HepG2 (cell line): ENCODE measurements around the gene RABGAP1. TPM values are rescaled to one million over a fixed set of nuclear protein-coding genes. Genes with fewer than 3 reads are reported as not detected.
A peak's percentile ranks its signal among the peaks of the same experiment; 100 is the strongest.

Experiments used
- ARID5B ChIP-seq: IDR thresholded peaks from 2 replicates; pipeline ENCODE4 v1.4.0; 2020; ENCODE audit warnings: mild to moderate bottlenecking, missing genetic modification reagents
- ATF6 ChIP-seq: sonication (generic); formaldehyde crosslinking; conservative IDR thresholded peaks from 2 replicates; pipeline ENCODE4 v1.4.0; 2020; ENCODE audit warnings: missing genetic modification reagents
- GLI4 ChIP-seq: sonication (generic); formaldehyde crosslinking; IDR thresholded peaks from 2 replicates; pipeline ENCODE4 v1.5.1; 2020; ENCODE audit warnings: missing genetic modification reagents, mild to moderate bottlenecking, moderate library complexity, borderline replicate concordance
- HMG20B ChIP-seq: conservative IDR thresholded peaks from 2 replicates; pipeline ENCODE4 v1.6.1; 2016; ENCODE audit warnings: missing genetic modification reagents, missing compliant biosample characterization
- HNRNPK ChIP-seq: fragments of 200-400 bp; formaldehyde crosslinking; IDR thresholded peaks from 2 replicates; pipeline ENCODE4 v1.6.1; 2018; ENCODE audit warnings: low read length, low read depth, moderate library complexity, mild to moderate bottlenecking; ENCODE audit not compliant: poor library complexity, severe bottlenecking
- HNRNPL ChIP-seq: fragments of 200-400 bp; formaldehyde crosslinking; IDR thresholded peaks from 2 replicates; pipeline ENCODE4 v1.6.1; 2017; ENCODE audit warnings: mild to moderate bottlenecking, low read depth, low read length
- MEF2D ChIP-seq: sonication (generic); formaldehyde crosslinking; IDR thresholded peaks from 2 replicates; pipeline ENCODE4 v1.5.1; 2020; ENCODE audit warnings: mild to moderate bottlenecking, missing genetic modification reagents
- MLLT10 ChIP-seq: sonication (generic); formaldehyde crosslinking; IDR thresholded peaks from 2 replicates; pipeline ENCODE4 v1.4.0; 2020; ENCODE audit warnings: missing genetic modification reagents
- POGZ ChIP-seq: sonication (generic); formaldehyde crosslinking; IDR thresholded peaks from 2 replicates; pipeline ENCODE4 v1.4.0; 2020; ENCODE audit warnings: mild to moderate bottlenecking, missing genetic modification reagents
- SMYD3 ChIP-seq: sonication (generic); formaldehyde crosslinking; IDR thresholded peaks from 2 replicates; pipeline ENCODE4 v1.8.1; 2023; ENCODE audit warnings: mild to moderate bottlenecking, missing genetic modification reagents
- TOE1 ChIP-seq: sonication (generic); formaldehyde crosslinking; IDR thresholded peaks from 2 replicates; pipeline ENCODE4 v1.4.0; 2020; ENCODE audit warnings: mild to moderate bottlenecking, missing genetic modification reagents
- TP53 ChIP-seq: sonication (generic); formaldehyde crosslinking; conservative IDR thresholded peaks from 2 replicates; pipeline ENCODE4 v1.4.0; 2020; ENCODE audit warnings: missing genetic modification reagents
- ZNF20 ChIP-seq: sonication (generic); formaldehyde crosslinking; IDR thresholded peaks from 2 replicates; pipeline ENCODE4 v1.4.0; 2020; ENCODE audit warnings: mild to moderate bottlenecking, moderate library complexity, missing genetic modification reagents
- ZNF260 ChIP-seq: sonication (generic); formaldehyde crosslinking; IDR thresholded peaks from 2 replicates; pipeline ENCODE4 v1.4.0; 2020; ENCODE audit warnings: missing genetic modification reagents, low read depth, mild to moderate bottlenecking, borderline replicate concordance
- ZNF326 ChIP-seq: sonication (generic); formaldehyde crosslinking; IDR thresholded peaks from 2 replicates; pipeline ENCODE4 v1.4.0; 2020; ENCODE audit warnings: missing genetic modification reagents, borderline replicate concordance
- ZNF350 ChIP-seq: sonication (generic); formaldehyde crosslinking; IDR thresholded peaks from 2 replicates; pipeline ENCODE4 v1.4.0; 2020; ENCODE audit warnings: mild to moderate bottlenecking, low read depth, missing genetic modification reagents, borderline replicate concordance
- ZNF687 ChIP-seq: sonication (generic); formaldehyde crosslinking; IDR thresholded peaks from 2 replicates; pipeline ENCODE4 v1.5.1; 2020; ENCODE audit warnings: mild to moderate bottlenecking, missing genetic modification reagents, moderate library complexity
- ZSCAN29 ChIP-seq: sonication (generic); formaldehyde crosslinking; conservative IDR thresholded peaks from 2 replicates; pipeline ENCODE4 v1.4.0; 2020; ENCODE audit warnings: mild to moderate bottlenecking, missing genetic modification reagents
- polyA plus RNA-seq, 8 experiments: library from polyadenylated mRNA; depleted of rRNA in 3 of 8; stranded (reverse) in 7 of 8; unstranded in 1 of 8; fragments of >200 nt; fragmentation: Illumina TruSeq in 4 of 8; extraction: Trizol in 4 of 8; gene quantifications; 2 replicates each; pipeline versions ENCODE4 v1.2.1 to v1.2.3, GENCODE V29; 2011 to 2016; ENCODE audit warnings: low read depth in 4 of 8, missing spikeins in 1 of 8, mixed read lengths in 1 of 8; ENCODE audit not compliant: insufficient read depth in 1 of 8
- total RNA-seq, 5 experiments: library from RNA; depleted of rRNA; stranded (reverse); fragments of >200 nt; fragmentation: Illumina TruSeq; extraction: Trizol; gene quantifications; 2 replicates each; pipeline ENCODE4 v1.2.3, GENCODE V29; 2016; ENCODE audit warnings: low read depth in 1 of 5

The RABGAP1 gene
- total and polyA plus RNA-seq, 2 of the 13 experiments (the other 11 are each of a cell fraction or from before 2014, with no cell fraction given), result 19.1 to 19.3 TPM

GRCh38 chr9:122931226-122932121, 9.3 kb upstream of the RABGAP1 start, which contains the start of gene ZBTB26 (continued):
- TF ChIP-seq ARID5B (CRISPR knock-in tag), result peak; percentile 59
- peak; percentile 81; the same call in 1 of the 2 replicates for TF ChIP-seq ZNF350 (CRISPR knock-in tag)
- peak; percentile 42; the same call in 1 of the 2 replicates for TF ChIP-seq MEF2D
- no peak for TF ChIP-seq ZNF326 (CRISPR knock-in tag)
- TF ChIP-seq ZNF260 (CRISPR knock-in tag), result no peak
- TF ChIP-seq TOE1 (CRISPR knock-in tag), result 0 out of 2 replicates have a peak, but pooled peaks have one; percentile 11
- TF ChIP-seq MLLT10, result no peak
- TF ChIP-seq HNRNPK, result no peak
- TF ChIP-seq ZSCAN29 (CRISPR knock-in tag), result no peak
- 0 out of 2 replicates have a peak, but pooled peaks have one; percentile 51 for TF ChIP-seq ZNF20 (CRISPR knock-in tag)
- TF ChIP-seq POGZ (CRISPR knock-in tag), result peak; percentile 75
- TF ChIP-seq SMYD3 (CRISPR knock-in tag), result no peak
- TF ChIP-seq ATF6, result no peak
- peak; percentile 97 for TF ChIP-seq HNRNPL
- 0 out of 2 replicates have a peak, but pooled peaks have one; percentile 36 for TF ChIP-seq TP53 (CRISPR knock-in tag)
- TF ChIP-seq GLI4 (CRISPR knock-in tag), result no peak
- peak; percentile 86 for TF ChIP-seq ZNF687
- TF ChIP-seq HMG20B (CRISPR knock-in tag), result no peak
